Esophagus squamous epithelium (tissue), 5 donors: ENCODE results near the gene GNAL. TPM values are rescaled to one million over a fixed set of nuclear protein-coding genes. Genes with fewer than 3 reads are reported as not detected.

Source experiments
- DNase-seq: peaks from one replicate; lab custom pipeline; 2025; lab: John Stamatoyannopoulos, UW
- H3K27ac ChIP-seq, 4 donors: fragments of 200-600 bp; sonication (generic); one replicate each; pipeline ENCODE4 v1.5.1; 2016 to 2019; ENCODE audit warnings: mild to moderate bottlenecking in 1 of 4
- H3K27me3 ChIP-seq, 4 donors: fragments of 200-600 bp; sonication (generic); 1 replicate in 3 of 4; 2 replicates in 1 of 4; pipeline versions ENCODE4 v1.5.1 to v1.6.0; 2017 to 2021; ENCODE audit warnings: antibody characterized with exemption in 1 of 4
- H3K36me3 ChIP-seq, 3 donors: fragments of 200-600 bp; sonication (generic); one replicate each; pipeline ENCODE4 v1.5.1; 2016 to 2019
- H3K4me1 ChIP-seq, 3 donors: fragments of 200-600 bp; sonication (generic); one replicate each; pipeline ENCODE4 v1.5.1; 2017 to 2019
- H3K4me3 ChIP-seq, 4 donors: fragments of 200-600 bp; sonication (generic); 1 replicate in 3 of 4; 2 replicates in 1 of 4; pipeline ENCODE4 v1.5.1; 2016 to 2019; ENCODE audit warnings: mild to moderate bottlenecking in 2 of 4, moderate library complexity in 1 of 4
- H3K9me3 ChIP-seq, 3 donors: fragments of 200-600 bp; sonication (generic); one replicate each; pipeline ENCODE4 v1.5.1; 2016 to 2019
- POLR2A ChIP-seq, 4 donors: fragments of 450-650 bp; IDR thresholded peaks; one replicate each; pipeline ENCODE4 v1.6.1; 2017; ENCODE audit warnings: antibody characterized with exemption in 4 of 4, mild to moderate bottlenecking in 4 of 4, moderate library complexity in 3 of 4
- WGBS, 2 donors: methylation state at CpG; one replicate each; pipeline ENCODE4 v1.1.5; 2018; 5-methylcytosine and 5-hydroxymethylcytosine counted together
- intact Hi-C: fragments of 100-400 bp; cut with DNase I; formaldehyde crosslinking; loops from one replicate; pipeline ENCODE4 v1.15.0; 2022
- total RNA-seq, 4 donors: library from RNA; depleted of rRNA; stranded (reverse); fragments of >200 nt; gene quantifications; one replicate each; pipeline ENCODE4 v1.1.0, GENCODE V29; 2016
- TF ChIP-seq, protein P1 (sequence below), 6 experiments: fragments of 450-650 bp in 4 of 6; fragments of 200-600 bp in 2 of 6; sonication (generic) in 2 of 6; IDR thresholded peaks; one replicate each; pipeline ENCODE4 v1.5.1; 2016 to 2019; ENCODE audit warnings: antibody characterized with exemption in 6 of 6, mild to moderate bottlenecking in 4 of 6, moderate library complexity in 4 of 6
- donor health status: DM: yes; HTN: yes; CAD: no.

Gene GNAL
- total RNA-seq, 4 donors from 2014 or later: 2.4 to 23.4 (median 7.0) TPM

DNA sequence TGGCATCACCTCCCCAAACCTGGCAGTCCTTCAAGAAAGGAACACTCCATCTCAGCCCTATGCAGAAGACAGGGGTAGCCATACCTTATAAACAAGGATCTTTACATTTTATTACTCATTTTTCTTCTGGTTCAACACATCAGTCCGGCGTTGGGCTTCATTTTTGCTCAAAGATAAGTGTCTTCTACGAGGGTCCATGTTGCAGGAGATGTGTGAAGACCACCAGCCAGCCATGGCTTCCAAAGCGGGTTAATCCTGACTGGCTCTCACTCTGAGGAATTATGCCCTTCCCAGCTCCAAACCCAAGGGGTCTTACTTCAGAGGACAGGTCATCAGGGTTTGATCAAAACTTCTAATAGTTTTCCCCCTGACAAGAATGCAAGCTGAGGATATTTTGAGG is 23.9 kb upstream of the GNAL start:
- WGBS, 2 donors: 56 to 64% methylated on average over 4 of the region's 4 CpGs
- H3K4me1 ChIP-seq: peaks cover 4 to 17% (median 11%) of the 10 kb centered on the region in 3 donors
- no peak overlapping the region for H3K4me3 ChIP-seq
- DNase-seq: no peak
- H3K27me3 ChIP-seq: peaks cover 0 to 36% (median 0%) of the 10 kb centered on the region in 4 donors
- intact Hi-C loops: no loop called here
- TF ChIP-seq, protein P1, sequence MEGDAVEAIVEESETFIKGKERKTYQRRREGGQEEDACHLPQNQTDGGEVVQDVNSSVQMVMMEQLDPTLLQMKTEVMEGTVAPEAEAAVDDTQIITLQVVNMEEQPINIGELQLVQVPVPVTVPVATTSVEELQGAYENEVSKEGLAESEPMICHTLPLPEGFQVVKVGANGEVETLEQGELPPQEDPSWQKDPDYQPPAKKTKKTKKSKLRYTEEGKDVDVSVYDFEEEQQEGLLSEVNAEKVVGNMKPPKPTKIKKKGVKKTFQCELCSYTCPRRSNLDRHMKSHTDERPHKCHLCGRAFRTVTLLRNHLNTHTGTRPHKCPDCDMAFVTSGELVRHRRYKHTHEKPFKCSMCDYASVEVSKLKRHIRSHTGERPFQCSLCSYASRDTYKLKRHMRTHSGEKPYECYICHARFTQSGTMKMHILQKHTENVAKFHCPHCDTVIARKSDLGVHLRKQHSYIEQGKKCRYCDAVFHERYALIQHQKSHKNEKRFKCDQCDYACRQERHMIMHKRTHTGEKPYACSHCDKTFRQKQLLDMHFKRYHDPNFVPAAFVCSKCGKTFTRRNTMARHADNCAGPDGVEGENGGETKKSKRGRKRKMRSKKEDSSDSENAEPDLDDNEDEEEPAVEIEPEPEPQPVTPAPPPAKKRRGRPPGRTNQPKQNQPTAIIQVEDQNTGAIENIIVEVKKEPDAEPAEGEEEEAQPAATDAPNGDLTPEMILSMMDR (IDR thresholded peaks at IDR 0.05): no peak
- no peak for TF ChIP-seq POLR2A (IDR thresholded peaks at IDR 0.05)
- H3K9me3 ChIP-seq: no peaks in the 10 kb centered on the region
- no peak overlapping the region for H3K27ac ChIP-seq
- H3K36me3 ChIP-seq: no peaks in the 10 kb centered on the region

DNA sequence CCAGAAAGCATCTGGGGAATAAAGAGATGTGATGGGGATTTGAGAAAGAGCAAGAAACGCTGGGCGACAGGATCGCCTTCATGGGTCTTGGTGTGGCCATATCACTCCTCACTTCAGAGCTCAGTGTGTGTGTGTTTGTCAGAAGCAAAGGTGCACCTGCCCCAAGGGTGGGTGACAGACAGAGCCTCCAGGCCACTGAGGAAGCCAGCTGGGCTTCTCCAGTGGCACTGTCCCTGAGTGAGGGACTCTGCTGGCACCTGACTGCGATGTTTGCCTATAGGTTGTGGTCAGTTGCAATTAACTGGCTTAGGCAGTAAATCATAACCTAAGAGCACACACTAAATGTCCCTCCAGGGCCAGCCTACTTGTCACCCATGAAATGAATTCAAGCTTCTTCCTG is 23.5 kb upstream of the GNAL start:
- Histone ChIP-seq H3K9me3 (no peaks in the 10 kb centered on the region), H3K4me1 (peaks cover 4 to 21% (median 11%) of the 10 kb centered on the region in 3 donors), H3K4me3 (no peak overlapping the region), H3K27ac (no peak overlapping the region), H3K27me3 (peaks cover 0 to 36% (median 0%) of the 10 kb centered on the region in 4 donors), H3K36me3 (no peaks in the 10 kb centered on the region)
- 82 to 93% methylated on average over 3 to 4 of the region's 4 CpGs for WGBS, 2 donors
- intact Hi-C loops: no loop called here
- TF ChIP-seq, protein P1 (IDR thresholded peaks at IDR 0.05): no peak
- no peak for TF ChIP-seq POLR2A (IDR thresholded peaks at IDR 0.05)
- no peak for DNase-seq

DNA sequence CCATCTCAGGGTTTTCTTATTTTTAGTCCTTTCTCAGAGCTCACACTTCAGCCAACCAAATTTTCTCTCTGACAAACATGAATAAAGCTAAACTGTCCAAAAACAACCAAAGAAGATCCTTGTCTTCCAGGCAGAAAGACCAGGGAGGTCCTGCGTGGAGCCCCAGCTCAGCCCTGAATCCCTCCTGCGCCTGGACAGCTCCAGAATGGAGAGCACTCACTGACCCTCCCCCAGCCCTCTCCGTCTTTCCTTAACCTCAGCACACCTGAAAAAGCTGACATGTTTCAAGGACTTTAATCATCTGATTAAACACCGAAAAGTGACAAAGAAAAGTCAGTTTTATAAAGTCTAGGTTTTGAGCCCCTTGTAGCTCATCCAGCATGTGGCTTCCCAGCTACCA is 22.9 kb upstream of the GNAL start:
- WGBS, 2 donors: 75 to 88% methylated on average over 4 of the region's 4 CpGs
- Histone ChIP-seq H3K4me3 (no peak overlapping the region), H3K27me3 (peaks cover 0 to 36% (median 0%) of the 10 kb centered on the region in 4 donors), H3K36me3 (no peaks in the 10 kb centered on the region), H3K9me3 (no peaks in the 10 kb centered on the region), H3K27ac (no peak overlapping the region), H3K4me1 (peaks cover 4 to 21% (median 11%) of the 10 kb centered on the region in 3 donors)
- intact Hi-C loops: no loop called here
- TF ChIP-seq, protein P1 (IDR thresholded peaks at IDR 0.05): no peak
- TF ChIP-seq POLR2A (IDR thresholded peaks at IDR 0.05): no peak
- DNase-seq: no peak

DNA sequence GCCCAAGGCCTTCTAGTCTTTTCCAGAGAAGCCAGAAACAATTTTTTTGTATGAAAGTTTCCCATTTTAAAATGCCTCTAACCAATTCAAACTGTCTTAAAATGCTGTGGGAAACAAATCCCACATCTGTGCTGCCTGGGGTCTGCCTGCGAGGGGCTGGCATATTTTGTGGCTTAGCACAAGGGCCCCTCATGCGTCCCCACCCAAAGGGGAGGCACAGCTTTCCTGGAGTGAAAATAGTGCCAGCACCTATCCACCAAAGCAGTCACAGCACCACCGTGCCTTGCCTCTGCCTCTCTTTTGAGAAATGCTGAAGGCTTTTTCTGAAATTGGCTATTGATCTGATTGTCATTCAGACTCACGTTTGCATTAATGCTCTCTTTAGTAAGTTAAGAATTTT is 22.2 kb upstream of the GNAL start:
- no peak for DNase-seq
- WGBS, 2 donors: 68 to 77% methylated on average over 4 of the region's 4 CpGs
- TF ChIP-seq, protein P1 (IDR thresholded peaks at IDR 0.05): no peak
- TF ChIP-seq POLR2A (IDR thresholded peaks at IDR 0.05): no peak
- Histone ChIP-seq H3K4me1 (peaks cover 4 to 21% (median 11%) of the 10 kb centered on the region in 3 donors), H3K27ac (no peak overlapping the region), H3K9me3 (no peaks in the 10 kb centered on the region), H3K4me3 (no peak overlapping the region), H3K27me3 (peaks cover 0 to 36% (median 0%) of the 10 kb centered on the region in 4 donors), H3K36me3 (no peaks in the 10 kb centered on the region)
- intact Hi-C loops: no loop called here

DNA sequence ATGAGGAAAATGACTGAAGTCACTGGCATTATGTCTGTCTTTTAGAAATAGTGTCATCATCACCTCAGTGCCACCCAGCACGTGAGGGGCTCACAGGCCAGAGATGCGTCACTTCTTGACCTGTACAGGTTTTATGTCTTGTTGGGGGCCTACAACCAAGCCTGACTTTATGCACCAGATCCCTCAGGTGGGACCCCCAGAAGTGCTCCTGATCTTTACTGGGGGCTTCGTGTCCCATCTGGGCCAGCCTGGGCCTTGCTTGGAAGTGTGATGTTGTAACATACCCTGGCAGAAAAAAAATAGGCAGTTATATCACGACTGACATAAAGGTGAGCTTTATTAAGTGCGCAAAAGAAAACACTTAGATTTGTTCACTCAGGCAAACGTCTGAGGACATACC is 21.5 kb upstream of the GNAL start:
- DNase-seq: no peak
- 84 to 85% methylated on average over 6 of the region's 6 CpGs for WGBS, 2 donors
- TF ChIP-seq, protein P1 (IDR thresholded peaks at IDR 0.05): no peak
- TF ChIP-seq POLR2A (IDR thresholded peaks at IDR 0.05): no peak
- Histone ChIP-seq H3K9me3 (no peaks in the 10 kb centered on the region), H3K27me3 (peaks cover 0 to 29% (median 0%) of the 10 kb centered on the region in 4 donors), H3K36me3 (no peaks in the 10 kb centered on the region), H3K4me1 (peaks cover 4 to 21% (median 11%) of the 10 kb centered on the region in 3 donors), H3K27ac (no peak overlapping the region), H3K4me3 (no peak overlapping the region)
- intact Hi-C loops: no loop called here
